ENCODE measurements around the gene STT3B.

Gene STT3B

GRCh38 chr3:31521468-31521867 is 11.3 kb upstream of the STT3B start:
- DNase-seq = no peak

- peak; percentile 40 for DNase-seq
Measured at GRCh38 chr3:31522152-31522551, 10.6 kb upstream of the STT3B start.

DNA sequence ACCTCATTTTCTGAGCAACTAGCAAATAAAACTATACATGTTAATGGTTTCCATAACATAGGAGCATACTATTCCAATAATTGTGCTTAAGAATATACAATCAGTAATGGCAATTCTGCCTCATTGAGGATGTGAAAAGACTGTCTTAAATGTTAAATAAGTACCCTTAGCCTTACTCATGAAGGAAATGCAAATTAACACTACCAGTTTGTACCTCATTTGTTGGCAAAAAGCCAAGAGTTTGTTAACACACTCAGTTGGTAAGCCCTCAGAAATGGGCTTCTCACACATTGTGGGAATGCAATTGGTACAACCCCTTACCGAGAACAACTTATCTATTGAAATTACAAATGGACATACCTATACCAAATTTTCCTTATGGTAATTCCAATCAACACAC is 9.2 kb upstream of the STT3B start:
- DNase-seq = no peak

- DNase-seq = no peak
Measured at GRCh38 chr3:31525532-31525931, 7.2 kb upstream of the STT3B start.

GRCh38 chr3:31529421-31529820 is 3.3 kb upstream of the STT3B start:
- no peak for DNase-seq

- DNase-seq = peak; percentile 59
Measured at GRCh38 chr3:31530039-31530959, 2.4 kb upstream of the STT3B start.

- DNase-seq = peak; percentile 52
Measured at GRCh38 chr3:31530960-31531335, 1.8 kb upstream of the STT3B start.

- peak; percentile 64 for DNase-seq
Measured at GRCh38 chr3:31531452-31531991, 1.2 kb upstream of the STT3B start.

DNA sequence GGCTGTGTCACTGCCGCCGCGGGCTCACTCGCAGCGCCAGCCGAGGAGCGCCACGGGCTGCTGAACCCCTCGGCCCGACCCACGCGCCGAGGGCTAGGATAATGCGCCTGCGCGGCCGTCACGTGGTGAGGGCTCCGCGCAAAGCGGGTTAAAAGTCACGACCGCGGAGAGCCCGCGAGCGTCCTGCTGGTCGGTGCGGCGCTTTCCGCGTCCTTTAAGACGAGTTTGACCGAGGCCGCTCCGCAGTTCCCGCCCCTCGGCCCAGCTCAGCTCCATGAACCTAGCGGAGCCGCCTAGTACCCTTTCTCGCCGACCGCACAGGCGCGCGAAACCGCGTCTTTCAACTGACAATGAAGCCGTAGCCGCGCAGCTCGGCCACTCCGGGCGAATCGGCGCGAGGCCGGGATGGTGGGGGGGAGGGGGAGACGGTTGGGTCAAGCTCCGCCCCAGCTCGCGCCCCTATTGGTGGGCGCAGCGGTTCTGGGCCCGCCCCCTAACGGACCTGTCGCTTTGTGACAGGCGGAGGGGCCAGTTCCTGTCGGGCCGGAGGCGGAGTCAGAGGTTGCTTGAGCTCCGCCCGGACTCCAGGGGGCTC is 636 bp upstream of the STT3B start:
- peak; percentile 98 for DNase-seq

DNA sequence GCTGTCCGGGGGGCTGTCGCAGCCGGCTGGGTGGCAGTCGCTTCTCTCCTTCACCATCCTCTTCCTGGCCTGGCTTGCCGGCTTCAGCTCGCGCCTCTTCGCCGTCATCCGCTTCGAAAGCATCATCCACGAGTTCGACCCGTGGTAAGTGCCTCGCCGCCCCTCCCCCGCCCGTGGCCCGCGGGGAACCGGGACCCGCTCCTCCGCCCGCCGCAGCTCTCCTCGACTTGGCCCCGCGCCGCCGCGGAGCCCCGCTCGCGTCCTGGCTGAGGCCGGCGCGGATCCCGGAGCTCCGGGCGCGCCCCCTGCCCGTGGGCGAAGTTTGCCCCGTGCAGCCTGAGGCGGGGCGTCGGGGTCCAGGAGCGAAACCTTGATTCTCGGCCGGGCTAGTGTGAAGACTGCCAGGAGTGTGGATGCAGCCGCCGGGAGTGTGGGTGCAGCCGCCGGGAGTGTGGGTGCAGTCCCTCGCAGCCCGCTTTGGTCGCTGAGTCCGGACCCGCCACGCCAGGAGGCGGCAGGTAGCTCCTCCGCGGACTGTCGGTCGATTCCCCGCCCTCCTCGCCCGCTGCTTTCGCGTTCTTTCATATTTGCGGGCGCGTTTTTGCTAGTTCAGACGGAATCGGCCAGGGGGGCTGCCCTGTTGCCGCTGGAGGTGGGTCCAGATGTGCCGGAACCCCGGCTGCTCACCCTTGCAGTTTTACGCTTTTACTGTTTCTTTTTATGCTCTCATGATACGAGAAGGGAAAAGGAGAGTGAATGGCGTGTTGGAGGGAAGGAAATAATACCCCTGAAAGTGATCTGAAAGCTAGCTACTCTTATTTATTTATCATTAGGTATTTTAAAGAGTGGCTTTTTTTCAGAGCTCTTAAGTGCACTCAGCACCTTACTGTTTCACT is 692 bp downstream of the STT3B start:
- peak; percentile 34 for DNase-seq

DNA sequence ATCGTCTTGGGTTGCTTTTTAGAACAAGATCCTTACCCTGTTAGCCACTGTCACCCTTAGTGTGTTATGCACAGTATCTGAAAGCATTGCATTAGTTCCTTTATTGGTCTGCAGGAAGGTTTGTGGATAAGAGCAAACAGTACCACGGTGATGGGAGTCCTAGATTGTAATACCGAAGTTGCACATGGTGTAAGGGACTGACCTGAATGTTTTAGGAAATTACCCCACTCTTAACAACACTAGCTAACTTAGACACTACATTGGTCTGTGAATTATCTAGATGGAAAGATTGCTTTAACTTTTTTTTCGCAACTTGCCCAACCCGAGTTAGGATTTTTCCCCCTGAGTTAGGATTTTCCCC is 1.3 kb downstream of the STT3B start:
- peak; percentile 60 for DNase-seq

DNA sequence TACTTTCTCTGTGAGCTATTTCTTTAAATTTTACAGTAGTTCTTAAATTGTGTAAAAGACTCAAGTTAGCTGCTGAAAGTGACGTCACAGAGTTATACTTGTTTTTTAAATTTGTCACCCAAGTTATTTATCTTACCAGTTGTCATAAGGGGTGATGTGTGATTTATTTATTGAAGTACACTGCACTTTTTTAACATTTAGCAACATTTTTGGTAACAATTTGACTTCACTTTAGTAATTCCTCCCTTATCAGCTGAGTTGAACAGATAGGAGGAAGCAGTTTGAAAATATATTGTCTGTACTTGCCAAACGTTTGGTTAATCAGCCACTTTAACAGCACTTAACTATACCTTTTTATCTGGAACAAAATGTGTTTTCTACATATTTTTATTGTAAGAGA is 3.8 kb downstream of the STT3B start:
- peak; percentile 49 for DNase-seq

DNA sequence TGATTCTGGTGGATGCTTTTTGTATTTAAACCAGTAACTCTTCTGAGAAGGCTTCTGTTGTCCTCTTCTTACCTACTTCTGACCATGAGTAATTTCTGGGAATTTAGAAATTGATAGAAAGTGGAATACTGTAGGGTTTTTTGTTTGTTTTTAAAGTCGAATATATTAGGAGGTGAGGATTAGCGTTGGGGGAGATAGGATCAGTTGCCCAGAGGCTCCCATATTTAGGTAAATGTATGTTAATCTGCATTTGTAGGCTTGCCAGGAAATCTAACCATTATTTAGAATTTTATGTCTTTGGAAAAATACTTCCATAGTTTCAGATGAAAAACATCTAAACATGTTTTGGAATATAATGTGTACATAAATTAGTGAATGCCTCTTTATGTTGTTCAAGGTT is 6.1 kb downstream of the STT3B start:
- no peak for DNase-seq

GRCh38 chr3:31539275-31539674 is 6.5 kb downstream of the STT3B start:
- DNase-seq = no peak

DNA sequence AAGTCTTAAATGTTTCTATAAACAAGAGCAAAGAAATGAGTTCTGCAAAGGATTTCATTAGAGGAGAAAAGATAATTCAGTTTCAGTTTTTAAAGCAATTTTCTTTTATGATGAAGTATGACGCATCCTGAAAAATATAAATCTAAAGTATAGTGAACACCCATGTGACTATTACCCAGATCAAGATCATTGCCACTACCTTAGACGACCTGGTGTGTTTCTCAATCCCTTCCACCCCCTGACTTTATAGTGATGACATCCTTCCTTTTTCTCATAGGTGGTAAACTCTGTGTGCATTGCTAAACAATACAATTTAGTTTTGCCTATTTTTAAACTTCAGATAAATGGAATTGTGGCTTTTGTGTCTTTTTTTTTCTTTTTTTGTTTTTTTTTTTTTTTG is 8.4 kb downstream of the STT3B start:
- no peak for DNase-seq

DNA sequence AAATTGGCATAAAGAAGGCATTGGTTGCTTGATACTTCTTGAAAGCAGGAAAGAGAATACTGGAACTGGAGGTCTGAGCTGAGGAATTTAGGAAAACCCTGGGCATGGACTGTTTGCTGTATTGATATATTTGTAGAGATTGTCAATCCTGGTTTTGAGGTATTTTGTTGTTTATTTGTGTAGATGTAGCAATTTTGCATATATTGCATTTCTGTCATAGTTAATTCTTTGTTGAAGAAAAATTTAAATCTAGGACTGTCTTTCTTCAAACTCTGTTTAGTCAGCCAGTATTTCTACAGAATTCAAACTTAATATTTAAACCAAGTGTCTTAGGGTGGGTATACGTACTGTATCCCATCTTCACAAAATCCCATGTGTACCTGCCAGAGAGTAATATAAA is 9.5 kb downstream of the STT3B start:
- no peak for DNase-seq

DNA sequence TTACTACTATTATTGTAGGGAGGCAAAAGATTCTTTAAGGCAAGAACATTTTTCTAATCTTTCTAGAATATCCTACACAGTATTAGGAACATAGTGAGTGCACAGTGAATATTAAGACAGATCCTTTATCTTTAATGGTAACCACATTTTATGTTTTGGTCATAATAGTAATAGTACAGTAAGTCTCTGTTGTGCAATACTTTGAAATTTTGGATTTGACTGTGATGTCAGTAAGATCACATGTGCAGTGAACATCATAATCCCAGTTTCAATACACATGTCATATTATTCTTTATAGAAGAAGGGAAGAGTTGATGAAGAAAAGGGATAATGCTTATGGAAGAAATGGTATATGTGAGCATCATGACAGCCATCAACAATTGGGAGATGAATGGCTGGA is 10.7 kb downstream of the STT3B start:
- no peak for DNase-seq

GRCh38 chr3:31544634-31545033 is 11.9 kb downstream of the STT3B start:
- no peak for DNase-seq

DNA sequence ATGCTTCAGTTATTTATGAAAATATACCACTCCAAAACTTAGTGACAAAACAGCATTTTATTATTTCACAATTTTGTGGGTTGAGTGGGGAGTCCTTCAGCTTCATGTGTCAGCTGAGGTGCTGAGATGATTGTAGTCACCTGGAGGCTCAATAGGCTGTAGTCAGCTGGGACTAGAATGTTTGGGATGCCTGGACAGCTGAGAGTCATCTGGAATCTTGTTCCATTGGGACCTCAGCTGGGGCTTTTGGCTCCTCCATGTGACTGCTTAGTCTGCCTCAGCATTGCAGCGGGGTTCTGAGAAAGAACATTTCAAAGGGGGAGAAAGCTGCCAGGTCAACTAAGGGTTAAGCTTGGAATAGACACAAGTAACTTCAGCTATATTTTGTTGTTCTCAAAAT is 13.4 kb downstream of the STT3B start:
- DNase-seq = no peak

GRCh38 chr3:31546725-31547124 is 14.0 kb downstream of the STT3B start:
- no peak for DNase-seq

GRCh38 chr3:31550452-31551251 is 17.9 kb downstream of the STT3B start:
- peak; percentile 63 for DNase-seq

DNA sequence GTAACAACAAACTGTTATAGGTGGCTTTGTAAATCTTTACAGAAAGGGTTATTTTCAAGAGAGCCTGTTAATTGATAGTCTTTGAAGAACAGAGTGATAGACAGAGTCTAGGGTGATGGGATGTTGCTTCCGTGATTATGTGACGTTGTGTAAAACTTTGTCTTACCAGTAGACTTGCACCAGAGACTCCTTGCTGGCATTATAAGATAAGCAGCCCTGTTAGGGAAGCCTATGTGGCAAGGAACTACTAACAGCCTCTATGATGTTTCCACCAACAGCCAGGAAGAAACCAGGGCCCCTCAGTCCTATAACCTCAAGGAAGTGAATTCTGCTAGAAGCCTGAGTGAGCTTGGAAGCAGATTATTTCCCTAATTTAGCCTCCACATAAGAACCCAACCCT is 18.9 kb downstream of the STT3B start:
- DNase-seq = peak; percentile 66

Data from hematopoietic multipotent progenitor cell treated with erythropoietin and hydrocortisone succinate and interleukin-3 and kit ligand, for 8 days (in vitro differentiated cells).